ENCODE results near the gene POLL. TPM values are rescaled to one million over a fixed set of nuclear protein-coding genes. Genes with fewer than 3 reads are reported as not detected.

The POLL gene
- total RNA-seq, 1 experiment from 2014 or later, result 30.3 TPM

DNA sequence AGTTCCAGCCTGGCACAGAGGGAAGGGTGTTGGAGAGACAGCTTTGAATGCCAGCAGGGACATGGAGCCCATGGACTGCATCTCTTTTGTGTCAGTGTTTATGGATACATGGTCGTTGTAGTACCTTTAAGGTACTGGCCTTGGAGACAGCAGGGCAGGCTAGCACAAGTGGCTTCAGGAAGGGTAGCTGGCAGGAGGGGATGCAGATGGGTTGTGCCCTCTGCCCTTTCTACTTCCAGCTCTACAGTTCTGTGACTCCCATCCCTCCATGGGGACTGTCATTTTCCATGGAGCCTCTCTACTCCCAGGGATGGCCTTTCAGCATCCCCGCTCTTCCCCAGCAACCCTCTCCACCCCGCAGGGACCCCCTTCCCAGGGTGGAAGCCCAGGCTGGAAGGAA, 25.1 kb downstream of the POLL start:
- Histone ChIP-seq H3K9me3 (ENCODE audit: insufficient read depth, low read depth) (no peaks in the 10 kb centered on the region), H3F3A (ENCODE audit: insufficient read depth, low read depth) (no peaks in the 10 kb centered on the region), H3K4me3 (no peak overlapping the region), H3K4me1 (replicated peaks; ENCODE audit: insufficient read depth) (no peaks in the 10 kb centered on the region), H3K79me2 (ENCODE audit: low read depth) (no peaks in the 10 kb centered on the region), H3K4me2 (no peak overlapping the region), H4K20me1 (ENCODE audit: insufficient read depth) (no peaks in the 10 kb centered on the region), H2AFZ (no peak overlapping the region), H3K27me3 (ENCODE audit: insufficient read depth, low read depth) (peaks cover 15% of the 10 kb centered on the region), H3K9me2 (ENCODE audit: insufficient read depth) (no peaks in the 10 kb centered on the region), H3K36me3 (ENCODE audit: low read depth) (no peaks in the 10 kb centered on the region), H3K27ac (no peak overlapping the region)
- no peak for TF ChIP-seq EZH2 (IDR thresholded peaks at IDR 0.05; ENCODE audit: low read depth)
- TF ChIP-seq, protein P1, sequence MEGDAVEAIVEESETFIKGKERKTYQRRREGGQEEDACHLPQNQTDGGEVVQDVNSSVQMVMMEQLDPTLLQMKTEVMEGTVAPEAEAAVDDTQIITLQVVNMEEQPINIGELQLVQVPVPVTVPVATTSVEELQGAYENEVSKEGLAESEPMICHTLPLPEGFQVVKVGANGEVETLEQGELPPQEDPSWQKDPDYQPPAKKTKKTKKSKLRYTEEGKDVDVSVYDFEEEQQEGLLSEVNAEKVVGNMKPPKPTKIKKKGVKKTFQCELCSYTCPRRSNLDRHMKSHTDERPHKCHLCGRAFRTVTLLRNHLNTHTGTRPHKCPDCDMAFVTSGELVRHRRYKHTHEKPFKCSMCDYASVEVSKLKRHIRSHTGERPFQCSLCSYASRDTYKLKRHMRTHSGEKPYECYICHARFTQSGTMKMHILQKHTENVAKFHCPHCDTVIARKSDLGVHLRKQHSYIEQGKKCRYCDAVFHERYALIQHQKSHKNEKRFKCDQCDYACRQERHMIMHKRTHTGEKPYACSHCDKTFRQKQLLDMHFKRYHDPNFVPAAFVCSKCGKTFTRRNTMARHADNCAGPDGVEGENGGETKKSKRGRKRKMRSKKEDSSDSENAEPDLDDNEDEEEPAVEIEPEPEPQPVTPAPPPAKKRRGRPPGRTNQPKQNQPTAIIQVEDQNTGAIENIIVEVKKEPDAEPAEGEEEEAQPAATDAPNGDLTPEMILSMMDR (conservative IDR thresholded peaks at IDR 0.05), result no peak
- CTCF ChIA-PET, result no interaction called here
- no peak for DNase-seq
- POLR2A ChIA-PET (ENCODE audit: unreplicated experiment), result no interaction called here
- intact Hi-C loops (cut with micrococcal nuclease; ENCODE audit: unreplicated experiment), result no loop called here
- no TSS peak for BruUV-seq (replicated peaks)

DNA sequence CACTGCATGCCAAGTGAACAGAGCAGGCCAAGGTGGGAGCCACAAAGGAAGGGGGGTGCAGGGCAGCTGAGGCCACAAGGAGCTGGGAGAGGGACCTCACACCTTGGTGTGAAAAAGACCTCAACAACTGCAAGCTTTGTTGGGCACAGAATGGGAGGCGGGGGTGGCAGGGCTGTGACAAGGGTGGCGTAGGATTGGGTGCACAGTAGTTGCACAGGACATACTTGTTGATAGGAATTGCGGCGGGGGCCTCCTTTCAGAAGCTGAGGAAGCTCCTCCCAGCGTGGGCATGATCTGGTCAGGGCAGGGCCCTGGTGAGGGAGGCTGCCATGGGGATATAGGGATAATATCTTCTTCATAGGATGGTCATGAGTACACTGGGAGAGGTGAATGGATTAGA, 25.8 kb downstream of the POLL start:
- Histone ChIP-seq H4K20me1 (ENCODE audit: insufficient read depth) (no peaks in the 10 kb centered on the region), H3K36me3 (ENCODE audit: low read depth) (no peaks in the 10 kb centered on the region), H3K4me3 (no peak overlapping the region), H3K9me2 (ENCODE audit: insufficient read depth) (no peaks in the 10 kb centered on the region), H3K27ac (no peak overlapping the region), H2AFZ (no peak overlapping the region), H3K79me2 (ENCODE audit: low read depth) (no peaks in the 10 kb centered on the region), H3K27me3 (ENCODE audit: insufficient read depth, low read depth) (peaks cover 12% of the 10 kb centered on the region), H3F3A (ENCODE audit: insufficient read depth, low read depth) (no peaks in the 10 kb centered on the region), H3K4me1 (replicated peaks; ENCODE audit: insufficient read depth) (no peaks in the 10 kb centered on the region), H3K9me3 (ENCODE audit: insufficient read depth, low read depth) (no peaks in the 10 kb centered on the region), H3K4me2 (no peak overlapping the region)
- TF ChIP-seq EZH2 (IDR thresholded peaks at IDR 0.05; ENCODE audit: low read depth), result no peak
- TF ChIP-seq, protein P1 (conservative IDR thresholded peaks at IDR 0.05), result no peak
- DNase-seq, result no peak
- ChIA-PET POLR2A (ENCODE audit: unreplicated experiment) (no interaction called here), CTCF (no interaction called here)
- BruUV-seq (replicated peaks), result no TSS peak
- intact Hi-C loops (cut with micrococcal nuclease; ENCODE audit: unreplicated experiment), result no loop called here

DNA sequence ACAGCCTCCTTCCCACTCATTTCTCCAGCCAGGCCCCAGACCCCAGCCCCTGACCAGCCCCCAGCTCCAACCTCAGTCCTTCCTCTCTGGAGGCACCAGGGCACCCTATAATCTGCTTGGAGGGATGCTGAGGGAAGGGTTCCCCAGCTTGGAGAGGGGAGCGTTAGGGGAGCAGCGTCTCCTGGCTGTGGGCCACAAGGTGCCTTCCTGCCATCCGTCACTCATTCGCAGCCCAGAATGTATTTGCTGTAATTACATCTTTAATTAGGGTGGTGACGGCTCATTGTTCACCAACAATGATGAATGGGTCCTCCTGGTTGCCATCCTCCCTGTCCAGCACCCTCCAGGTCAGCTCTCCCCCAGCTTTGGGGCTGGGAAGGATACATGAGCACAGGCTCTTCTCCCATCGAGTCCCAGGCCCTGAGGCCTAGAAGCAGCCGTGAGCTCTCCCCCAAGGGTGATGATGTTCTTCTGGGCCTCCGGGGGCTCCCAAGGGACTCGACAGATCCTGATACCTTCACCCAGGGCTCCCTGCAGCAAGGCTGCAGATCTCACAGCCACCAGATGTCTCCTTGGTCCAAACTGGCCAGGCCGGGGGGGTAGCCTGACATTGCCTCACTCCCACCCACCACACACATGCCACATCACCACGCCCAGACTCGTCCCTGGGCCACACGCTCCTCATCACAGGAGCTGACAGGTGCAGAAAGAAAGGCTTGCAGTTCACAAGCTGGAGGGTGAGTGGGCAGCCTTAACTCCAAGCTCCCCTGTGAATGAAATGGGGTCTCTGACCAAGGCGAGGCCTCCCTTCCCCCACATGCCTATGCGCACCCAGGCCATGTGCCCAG, 26.8 kb downstream of the POLL start:
- Histone ChIP-seq H3K4me3 (no peak overlapping the region), H3K9me2 (ENCODE audit: insufficient read depth) (no peaks in the 10 kb centered on the region), H3K27me3 (ENCODE audit: insufficient read depth, low read depth) (peaks cover 6% of the 10 kb centered on the region; the same call in 1 of the 2 replicates), H3K9me3 (ENCODE audit: insufficient read depth, low read depth) (no peaks in the 10 kb centered on the region), H3F3A (ENCODE audit: insufficient read depth, low read depth) (no peaks in the 10 kb centered on the region), H3K79me2 (ENCODE audit: low read depth) (no peaks in the 10 kb centered on the region), H3K4me1 (replicated peaks; ENCODE audit: insufficient read depth) (no peaks in the 10 kb centered on the region), H3K4me2 (no peak overlapping the region), H3K27ac (no peak overlapping the region), H3K36me3 (ENCODE audit: low read depth) (no peaks in the 10 kb centered on the region), H2AFZ (no peak overlapping the region), H4K20me1 (ENCODE audit: insufficient read depth) (no peaks in the 10 kb centered on the region)
- CTCF ChIA-PET, result no interaction called here
- POLR2A ChIA-PET (ENCODE audit: unreplicated experiment), result no interaction called here
- TF ChIP-seq, protein P1 (conservative IDR thresholded peaks at IDR 0.05), result no peak
- TF ChIP-seq EZH2 (IDR thresholded peaks at IDR 0.05; ENCODE audit: low read depth), result no peak
- BruUV-seq (replicated peaks), result no TSS peak
- DNase-seq, result no peak
- intact Hi-C loops (cut with micrococcal nuclease; ENCODE audit: unreplicated experiment), result no loop called here

Measured in PC-9 (cell line).